ENCODE data around the gene NT5M. TPM values are rescaled to one million over a fixed set of nuclear protein-coding genes. Genes with fewer than 3 reads are reported as not detected.
"Not testable (repeated sequence)": the region's sequence is repeated elsewhere in the genome, so short reads cannot be mapped to it uniquely, and the experiment has no call there.

Gene NT5M
- total RNA-seq: 1.6 TPM

DNA sequence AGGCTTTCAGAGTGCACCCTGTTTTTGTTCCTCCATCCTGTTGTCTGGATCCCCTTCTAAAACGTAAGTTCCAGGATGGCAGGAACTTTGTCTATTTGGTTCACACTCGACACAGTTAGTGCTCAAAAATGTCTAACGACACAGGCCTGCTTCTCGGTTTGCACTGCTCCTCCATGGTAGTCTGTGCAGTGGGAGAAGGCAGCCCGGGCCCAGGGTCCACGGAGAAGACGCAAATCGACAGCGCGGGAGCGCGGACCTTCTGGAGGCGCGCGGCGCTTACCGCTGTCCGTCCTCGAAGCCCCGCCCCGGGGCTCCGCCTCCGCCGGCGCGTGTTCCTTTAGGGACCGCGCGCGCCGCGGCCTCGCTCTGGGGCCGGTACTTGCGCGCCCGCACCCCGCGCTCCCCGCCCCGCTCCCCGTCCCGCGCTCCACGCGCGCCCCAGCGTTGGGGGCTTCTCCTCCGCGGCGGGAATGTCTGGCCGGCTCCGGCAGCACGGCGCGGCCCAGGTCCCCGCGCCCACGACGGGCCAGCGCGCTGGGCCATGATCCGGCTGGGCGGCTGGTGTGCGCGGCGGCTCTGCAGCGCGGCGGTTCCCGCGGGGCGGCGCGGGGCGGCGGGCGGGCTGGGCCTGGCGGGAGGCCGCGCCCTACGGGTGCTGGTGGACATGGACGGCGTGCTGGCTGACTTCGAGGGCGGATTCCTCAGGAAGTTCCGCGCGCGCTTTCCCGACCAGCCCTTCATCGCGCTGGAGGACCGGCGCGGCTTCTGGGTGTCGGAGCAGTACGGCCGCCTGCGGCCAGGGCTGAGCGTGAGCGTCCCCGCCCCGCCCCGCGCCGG is at the start of gene NT5M:
Gene NT5M (plus strand): TSS at position 364 of the 837 bp plus-strand sequence. CDS start 178 bp downstream, at position 542.
- peak; percentile 94 for ATAC-seq
- peak; percentile 80 for DNase-seq (ENCODE audit: low spot score)

DNA sequence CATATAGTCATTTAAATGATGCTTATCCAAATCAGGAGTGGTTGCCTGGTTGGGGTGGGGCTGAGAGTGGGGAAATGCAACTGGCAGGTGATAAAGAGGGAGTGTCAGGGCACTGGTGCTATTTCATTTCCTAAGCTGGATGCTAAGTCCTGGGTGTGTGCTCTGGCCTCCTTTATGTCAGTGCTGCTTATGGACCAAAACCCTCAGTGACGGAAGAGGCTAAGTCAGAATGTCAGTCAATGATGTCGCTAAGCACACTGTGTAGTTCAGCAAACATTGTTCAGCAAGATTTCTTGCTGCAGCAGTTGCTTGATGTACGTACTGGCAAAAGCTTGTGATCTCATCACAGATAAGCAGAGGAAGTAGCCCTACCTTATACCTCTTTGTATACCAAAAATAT is 49.8 kb upstream of the NT5M start:
- no peak for DNase-seq (ENCODE audit: low spot score)
- ATAC-seq: no peak

DNA sequence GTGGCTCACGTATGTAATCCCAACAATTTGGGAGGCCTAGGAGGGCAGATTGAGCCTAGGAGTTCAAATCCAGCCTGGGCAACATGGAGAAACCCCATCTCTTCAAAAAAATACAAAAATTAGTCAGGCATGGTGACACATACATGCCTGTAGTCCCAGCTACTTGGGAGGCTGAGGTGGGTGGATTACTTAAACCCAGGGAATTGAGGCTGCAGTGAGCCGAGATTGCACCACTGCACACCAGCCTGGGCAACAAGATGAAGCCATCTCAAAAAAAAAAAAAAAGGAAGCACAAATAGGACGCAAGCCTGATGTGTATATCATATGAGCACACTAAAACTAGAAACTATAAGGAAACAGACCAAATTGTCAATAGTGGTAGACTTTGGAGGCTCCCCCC is 49.1 kb upstream of the NT5M start:
- DNase-seq (ENCODE audit: low spot score) (no peak), ATAC-seq (no peak)

DNA sequence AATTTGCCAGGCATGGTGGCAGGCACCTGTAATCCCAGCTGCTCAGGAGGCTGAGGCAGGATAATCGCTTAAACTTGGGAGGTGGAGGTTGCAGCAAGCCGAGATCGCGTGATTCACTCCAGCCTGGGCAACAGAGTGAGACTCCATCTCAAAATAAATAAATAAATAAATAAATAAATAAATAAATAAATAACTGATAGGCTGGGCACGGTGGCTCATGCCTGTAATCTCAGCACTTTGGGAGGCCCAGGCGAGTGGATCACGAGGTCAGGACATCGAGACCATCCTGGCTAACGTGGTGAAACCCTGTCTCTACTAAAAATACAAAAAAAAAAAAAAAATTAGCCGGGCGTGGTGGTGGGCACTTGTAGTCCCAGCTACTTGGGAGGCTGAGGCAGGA is 47.5 kb upstream of the NT5M start:
- ATAC-seq; DNase-seq (ENCODE audit: low spot score): not testable (repeated sequence)

DNA sequence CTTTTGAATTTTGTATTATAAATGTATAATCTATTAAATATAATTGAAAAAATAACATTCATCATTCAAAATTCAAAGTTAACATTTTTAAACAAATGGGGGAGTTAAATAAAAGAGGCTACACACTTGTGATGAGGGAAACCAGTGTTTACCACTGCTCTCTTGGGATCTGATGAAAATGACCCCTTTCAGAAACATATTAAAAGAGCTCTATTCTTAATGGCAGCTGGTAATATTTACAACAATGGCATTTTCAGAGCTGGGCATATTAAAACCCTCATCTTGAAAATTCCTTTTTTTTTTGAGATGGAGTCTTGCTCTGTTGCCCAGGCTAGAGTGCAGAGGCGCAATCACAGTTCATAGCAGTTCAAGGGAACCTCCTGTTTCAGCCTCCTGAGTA is 46.9 kb upstream of the NT5M start:
- ATAC-seq (no peak), DNase-seq (ENCODE audit: low spot score) (no peak)

DNA sequence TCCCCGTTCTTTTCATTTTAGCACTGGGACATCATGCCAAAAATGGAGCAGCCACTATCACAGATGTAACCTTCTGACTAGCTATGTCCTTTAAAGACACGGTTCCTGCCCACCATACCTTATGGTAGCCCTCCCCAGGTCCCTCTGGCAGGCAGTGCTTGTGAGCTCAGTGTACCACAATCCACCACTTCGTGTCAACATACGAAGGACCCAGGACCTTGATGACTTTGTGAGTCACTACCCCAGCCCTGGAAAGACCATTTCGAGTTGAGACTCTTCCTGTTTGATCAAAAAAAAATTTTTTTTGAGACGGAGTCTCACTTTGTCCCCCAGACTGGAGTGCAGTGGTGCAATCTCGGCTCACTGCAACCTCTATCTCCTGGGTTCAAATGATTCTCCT is 45.2 kb upstream of the NT5M start:
- DNase-seq (ENCODE audit: low spot score) (no peak), ATAC-seq (no peak)

DNA sequence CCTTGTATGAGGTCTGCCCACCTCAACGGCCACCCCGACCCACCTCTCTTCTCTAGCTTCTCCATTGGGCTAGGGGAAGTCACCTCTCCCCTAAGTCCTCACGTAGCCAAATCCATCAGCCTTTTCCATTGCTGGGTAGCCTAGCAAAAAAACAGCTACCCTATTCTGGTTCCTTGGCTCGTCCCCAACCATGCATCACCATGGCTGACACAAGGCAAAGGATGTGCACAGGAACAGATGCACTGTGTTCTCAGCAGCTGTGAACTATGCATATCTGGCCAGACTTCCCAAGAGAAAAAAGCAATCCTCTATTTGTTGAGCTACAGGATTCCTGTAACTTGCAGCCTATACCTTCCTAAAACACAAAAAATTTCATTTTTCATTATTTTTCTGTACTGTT is 44.2 kb upstream of the NT5M start:
- no peak for ATAC-seq
- DNase-seq (ENCODE audit: low spot score): no peak

DNA sequence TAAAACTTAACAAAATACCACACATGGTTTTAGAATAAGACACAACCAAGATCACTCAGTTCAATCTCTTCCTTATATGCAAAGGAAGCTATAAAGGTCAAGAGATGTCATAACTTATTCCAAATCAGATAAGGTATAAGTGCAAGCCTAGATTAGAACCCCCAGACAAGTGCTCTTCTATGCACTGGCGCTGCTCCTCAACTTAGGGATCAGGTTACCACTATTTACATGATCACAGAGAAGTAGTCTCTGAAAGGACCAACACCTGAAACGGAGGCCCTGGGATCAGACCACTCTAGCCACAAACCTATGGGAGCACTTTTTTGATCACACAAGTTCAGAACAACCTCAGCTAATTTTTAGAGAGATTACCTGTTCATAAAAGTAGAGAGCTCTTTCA is 38.7 kb upstream of the NT5M start:
- ATAC-seq: no peak
- no peak for DNase-seq (ENCODE audit: low spot score)

DNA sequence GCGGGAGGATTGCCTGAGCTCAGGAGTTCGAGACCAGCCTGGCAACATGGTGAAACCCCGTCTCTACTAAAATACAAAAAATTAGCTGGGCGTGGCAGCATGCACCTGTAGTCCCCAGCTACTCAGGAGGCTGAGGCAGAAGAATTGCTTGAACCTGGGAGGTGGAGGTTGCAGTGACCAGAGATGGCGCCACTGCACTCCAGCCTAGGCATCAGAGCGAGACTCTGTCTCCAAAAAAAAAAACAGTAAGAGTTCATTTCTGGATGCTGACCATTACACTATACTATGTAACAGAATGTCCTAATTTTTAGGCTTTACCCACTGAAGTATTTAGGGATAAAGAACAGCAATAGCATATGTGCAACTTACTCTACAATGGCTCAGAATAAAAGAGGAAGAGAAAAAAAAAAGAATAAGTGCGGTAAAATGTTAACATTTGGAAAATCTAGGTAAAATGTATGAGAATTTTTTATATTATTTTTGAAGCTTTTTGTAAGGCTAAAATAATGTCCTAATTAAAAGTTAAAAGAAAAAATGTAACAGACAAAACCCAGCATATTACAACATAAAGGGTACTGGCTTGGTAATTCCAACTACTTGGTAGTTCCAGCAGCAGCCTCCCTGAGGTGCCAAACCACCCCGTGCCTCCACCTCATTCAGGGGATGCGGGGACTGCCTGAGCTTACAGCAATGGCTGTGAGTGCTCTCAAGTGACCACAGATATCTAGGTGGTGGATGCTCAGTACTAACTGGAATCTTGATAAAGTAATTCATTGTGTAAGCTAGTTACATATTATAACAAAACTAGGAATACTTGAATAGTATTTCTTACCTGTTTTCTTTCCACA is 33.0 kb upstream of the NT5M start:
- ATAC-seq (no peak), DNase-seq (ENCODE audit: low spot score) (no peak)

DNA sequence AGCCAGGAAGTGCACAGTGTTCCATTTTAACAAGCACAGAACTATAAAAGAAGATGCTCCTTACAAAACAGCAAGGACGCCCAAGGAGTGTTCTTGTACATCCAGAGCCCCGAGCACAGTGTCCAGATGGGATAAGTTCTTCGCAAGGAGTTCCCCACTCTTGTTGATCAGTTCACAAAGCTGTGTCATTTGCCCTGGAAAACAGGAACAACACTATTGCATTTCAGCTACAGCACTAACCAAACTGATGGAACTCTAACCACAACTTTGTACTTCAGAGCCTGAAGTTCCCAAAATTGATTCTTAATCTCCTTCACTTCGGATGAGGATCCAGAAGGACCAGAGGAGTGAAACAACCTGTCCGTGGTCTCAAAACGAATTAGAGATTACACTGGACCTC is 27.2 kb upstream of the NT5M start:
- DNase-seq (ENCODE audit: low spot score): no peak

DNA sequence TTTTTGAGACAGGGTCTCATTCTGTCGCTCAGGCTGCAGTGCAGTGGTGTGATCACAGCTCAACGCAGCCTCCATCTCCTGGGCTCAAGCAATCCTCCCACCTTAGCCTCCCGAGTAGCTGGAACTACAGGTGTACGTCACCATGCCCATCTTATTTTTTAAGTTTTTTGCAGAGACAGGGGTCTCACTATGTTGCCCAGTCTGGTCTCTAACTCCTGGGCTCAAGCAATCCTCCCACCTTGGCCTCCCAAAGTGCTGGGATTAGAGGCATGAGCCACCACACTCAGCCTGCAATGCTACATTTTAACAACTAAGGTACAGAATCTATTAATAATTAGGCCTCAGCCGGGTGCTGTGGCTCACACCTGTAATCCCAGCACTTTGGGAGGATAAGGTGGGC is 25.7 kb upstream of the NT5M start:
- DNase-seq (ENCODE audit: low spot score); ATAC-seq: not testable (repeated sequence)

More for the DNA sequence above, 27.2 kb upstream of the NT5M start:
- no peak for ATAC-seq

DNA sequence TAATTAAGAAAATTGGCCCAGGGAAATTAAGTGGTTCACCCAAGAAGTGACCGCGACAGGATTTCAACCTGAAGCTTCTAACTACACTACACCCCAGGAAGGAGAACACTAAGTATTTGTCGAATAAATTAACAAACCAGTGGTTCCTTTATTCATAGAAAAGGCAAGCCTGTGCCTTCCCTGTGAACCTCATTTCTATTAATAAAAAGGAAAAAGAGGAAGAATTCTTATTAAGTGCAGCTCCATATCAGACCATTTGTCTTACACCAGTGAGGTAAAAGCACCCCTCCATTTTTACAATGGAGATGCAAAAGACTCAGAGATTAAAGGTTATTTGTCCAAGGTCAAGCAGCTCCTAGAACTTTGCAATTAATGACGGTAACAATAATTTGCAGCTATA is 23.9 kb upstream of the NT5M start:
- ATAC-seq: no peak
- no peak for DNase-seq (ENCODE audit: low spot score)

DNA sequence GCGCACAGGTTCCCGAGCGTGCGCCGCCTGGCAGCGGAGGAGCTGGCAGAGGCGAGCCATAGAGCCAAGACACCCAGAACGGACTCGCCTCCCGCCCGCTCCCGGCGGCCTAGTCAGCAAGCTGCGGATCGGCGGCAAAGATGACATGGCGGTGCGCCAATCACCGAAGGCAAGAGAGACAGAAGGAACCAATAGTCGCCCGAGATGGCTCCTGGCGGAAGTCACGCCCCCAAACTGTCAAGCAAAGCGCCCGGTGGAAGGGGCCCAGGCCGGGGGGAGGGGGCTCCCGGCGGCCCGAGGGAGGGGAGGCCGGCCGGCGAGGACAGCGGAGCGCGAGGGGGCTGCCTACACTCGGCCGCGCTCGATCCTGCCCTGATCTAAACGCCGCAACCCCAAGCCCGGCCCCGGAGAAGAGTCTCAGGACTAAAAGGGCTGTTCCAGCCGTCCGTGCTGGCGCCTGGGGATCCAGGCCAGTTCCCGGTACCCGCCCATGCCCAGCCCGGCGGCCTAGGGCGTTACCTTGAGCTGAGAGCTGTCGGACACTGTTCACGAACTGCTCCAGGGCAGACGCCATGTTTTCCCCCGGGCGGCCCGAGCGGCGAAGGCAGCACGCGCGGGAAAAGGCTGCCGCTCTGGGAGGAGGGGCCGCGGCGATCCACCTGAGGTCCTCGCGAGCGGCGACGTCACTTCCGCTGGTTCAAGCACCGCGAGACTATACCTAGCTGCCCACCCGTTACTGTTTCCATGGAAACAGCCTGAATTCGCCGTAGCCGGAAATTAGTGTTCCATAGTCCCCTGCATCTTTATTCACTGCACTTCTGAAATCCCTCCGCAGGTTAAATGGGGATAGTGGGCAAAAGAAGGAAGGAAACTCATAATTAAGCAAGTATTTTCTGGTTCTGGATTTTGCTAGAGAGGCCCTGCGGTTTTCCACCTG is 22.3 kb upstream of the NT5M start, which contains the start of gene COPS3:
Gene COPS3 (minus strand): TSS at position 634 of the 937 bp plus-strand sequence. CDS start 60 bp downstream, at position 574.
- ATAC-seq (peak; percentile 95), DNase-seq (ENCODE audit: low spot score) (peak; percentile 99)

DNA sequence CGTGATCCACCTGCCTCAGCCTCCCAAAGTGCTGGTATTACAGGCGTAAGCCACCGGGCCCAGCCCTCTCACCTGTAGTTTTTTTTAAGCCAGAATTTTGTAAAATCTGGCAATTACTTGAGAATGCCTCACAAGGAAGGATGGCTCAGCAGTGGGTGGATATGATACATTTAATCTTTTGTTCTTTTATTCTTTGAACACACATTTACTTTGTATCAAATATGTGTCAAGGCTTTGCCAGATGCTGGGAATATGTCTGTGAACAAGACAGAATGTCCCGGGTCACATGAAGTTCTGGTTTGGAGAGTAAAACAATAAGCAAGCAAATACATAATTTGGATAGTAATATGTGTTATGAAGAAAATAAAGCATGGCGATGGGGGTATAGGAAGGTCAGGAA is 17.2 kb upstream of the NT5M start:
- DNase-seq (ENCODE audit: low spot score) (no peak), ATAC-seq (no peak)

DNA sequence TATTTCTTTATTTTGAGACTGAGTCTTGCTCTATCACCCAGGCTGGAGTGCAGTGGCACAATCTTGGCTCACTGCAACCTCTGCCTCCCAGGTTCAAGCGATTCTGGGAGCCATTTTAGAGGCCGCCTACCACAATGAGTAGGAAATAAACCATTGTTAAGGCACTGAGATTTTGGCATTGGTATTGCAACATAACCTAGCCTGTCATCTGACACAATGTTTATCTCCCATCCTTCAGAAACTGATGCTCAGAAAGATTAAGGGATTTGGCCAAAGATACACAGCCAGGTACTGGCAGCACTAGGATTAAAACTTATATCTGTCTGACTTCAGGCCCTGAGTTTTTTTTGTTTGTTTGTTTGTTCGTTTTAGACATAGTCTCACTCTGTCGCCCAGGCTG is 14.1 kb upstream of the NT5M start:
- no peak for ATAC-seq
- no peak for DNase-seq (ENCODE audit: low spot score)

DNA sequence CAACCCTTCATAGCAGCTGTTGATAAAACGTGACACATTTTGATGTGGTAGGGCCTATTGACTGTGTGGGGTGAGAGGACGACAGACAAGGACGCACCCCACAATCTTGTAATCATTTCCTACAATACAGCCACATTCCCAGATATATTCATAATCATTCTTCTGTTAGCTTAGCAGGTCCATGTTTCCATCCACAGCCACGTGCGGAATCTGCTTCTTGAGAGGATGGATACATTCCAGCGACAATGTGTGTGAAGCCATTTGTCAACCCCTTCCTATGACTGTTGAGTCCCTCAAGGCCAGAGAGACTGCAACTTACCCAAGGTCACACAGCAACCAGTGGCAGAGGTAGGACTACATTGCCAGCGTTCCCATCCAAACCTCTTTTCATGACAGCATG is 13.5 kb upstream of the NT5M start:
- DNase-seq (ENCODE audit: low spot score) (no peak), ATAC-seq (no peak)

DNA sequence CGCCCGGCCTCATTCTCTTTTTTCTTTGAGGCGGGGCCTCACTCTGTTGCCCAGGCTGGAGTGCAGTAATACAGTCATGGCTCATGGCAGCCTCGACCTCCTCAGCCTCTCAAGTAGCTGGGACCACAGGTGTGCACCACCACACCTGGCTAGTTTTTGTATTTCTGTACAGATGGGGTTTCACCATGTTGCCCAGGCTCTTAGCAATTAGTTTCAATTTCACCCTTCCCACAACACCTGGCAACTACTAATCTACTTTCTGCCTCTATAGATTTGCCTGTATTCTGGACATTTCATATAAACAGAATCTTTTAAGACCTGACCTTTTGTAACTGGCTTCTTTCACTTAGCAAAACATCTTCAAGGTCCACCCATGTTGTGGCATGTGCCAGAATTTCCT is 8.0 kb upstream of the NT5M start:
- ATAC-seq: no peak
- DNase-seq (ENCODE audit: low spot score): no peak

DNA sequence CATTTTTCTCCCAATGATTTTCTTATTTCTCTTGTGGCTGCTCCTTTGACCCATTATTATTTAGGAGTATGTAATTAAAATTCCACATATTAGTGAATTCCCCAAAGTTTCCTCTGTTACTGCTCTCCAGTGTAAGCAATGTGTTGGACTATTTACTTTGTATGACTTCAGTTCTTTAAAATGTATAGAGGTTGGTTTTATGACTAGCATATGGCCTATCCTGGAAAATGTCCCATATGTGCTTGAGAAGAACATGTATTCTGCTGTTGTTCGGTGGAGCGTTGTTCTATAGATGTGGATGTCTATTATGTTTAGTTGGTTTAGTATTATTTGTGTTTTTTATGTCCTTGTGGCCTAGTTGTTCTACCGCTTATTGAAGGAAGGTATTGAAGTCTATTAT is 6.0 kb upstream of the NT5M start:
- no peak for DNase-seq (ENCODE audit: low spot score)
- no peak for ATAC-seq

DNA sequence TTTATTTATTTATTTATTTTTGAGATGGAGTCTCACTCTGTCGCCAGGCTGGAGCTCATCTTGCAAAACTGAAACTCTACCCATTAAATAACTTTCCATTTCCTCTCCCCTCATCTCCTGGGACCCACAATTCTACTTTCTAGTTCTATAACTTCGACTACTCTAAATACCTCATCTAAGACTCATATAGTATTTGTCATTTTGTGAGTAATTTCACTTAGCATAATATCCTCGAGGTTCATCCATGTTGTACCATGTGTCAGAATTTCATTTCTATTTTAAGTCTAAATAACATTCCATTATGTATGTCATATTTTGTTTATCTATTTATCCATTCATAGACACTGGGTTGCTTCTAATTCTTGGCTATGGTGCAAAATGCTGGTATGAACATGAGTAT is 5.1 kb upstream of the NT5M start:
- ATAC-seq: no peak
- DNase-seq (ENCODE audit: low spot score): no peak

DNA sequence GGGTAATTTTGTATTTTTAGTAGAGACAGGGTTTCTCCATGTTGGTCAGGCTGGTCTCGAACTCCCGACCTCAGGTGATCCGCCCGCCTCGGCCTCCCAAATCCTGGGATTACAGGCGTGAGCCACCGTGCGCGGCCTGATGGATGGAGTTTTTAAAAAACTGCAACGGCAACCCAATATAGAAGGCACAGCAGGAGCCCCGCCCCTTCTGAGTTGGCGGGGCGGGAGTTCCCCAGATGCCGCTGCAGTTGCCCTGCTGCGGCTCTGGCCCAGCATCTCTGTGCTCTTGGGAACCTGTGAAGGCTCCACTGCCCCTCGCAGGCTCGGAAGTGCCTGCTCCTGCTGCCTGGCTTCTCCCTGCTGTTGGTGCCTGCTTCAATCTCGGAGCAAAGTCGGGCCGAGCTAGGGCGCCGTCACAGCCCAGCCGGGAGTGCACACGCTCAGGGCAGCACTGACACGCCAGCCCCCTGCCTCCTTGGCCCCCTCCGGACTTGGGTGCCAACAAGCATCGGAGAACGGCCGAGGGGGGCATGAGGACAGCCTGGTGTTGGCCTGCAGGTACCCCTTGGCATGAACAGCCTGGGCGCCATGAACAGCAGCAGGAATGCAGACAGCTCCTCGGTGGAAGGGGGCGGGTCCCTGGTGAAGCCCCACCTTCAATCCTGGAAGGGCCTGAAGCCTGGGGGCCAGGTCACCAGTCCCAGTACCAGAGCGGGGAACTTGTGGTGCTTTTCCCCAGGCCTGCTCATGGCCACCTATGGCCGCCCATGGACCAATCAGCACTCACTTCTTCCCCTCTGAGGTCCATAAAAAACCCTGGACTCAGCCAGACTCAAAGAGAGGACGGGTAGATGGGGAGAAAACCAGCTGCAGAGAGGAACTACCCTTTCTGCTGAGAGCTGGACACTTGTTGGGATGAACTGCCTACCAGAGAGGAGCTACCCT is 2.3 kb upstream of the NT5M start:
- peak; percentile 56 for ATAC-seq

More for the DNA sequence above, 2.3 kb upstream of the NT5M start:
- no peak for DNase-seq (ENCODE audit: low spot score)

All from left lobe of liver (tissue), 2 donors.